IgD-negative memory B cell (primary cell): ENCODE results near the gene MYO10. TPM values are rescaled to one million over a fixed set of nuclear protein-coding genes. Genes with fewer than 3 reads are reported as not detected.
"Not testable (repeated sequence)": the region's sequence is repeated elsewhere in the genome, so short reads cannot be mapped to it uniquely, and the experiment has no call there.

Experiments
- H3K27ac Mint-ChIP-seq, 3 donors: one replicate each; pipeline ENCODE4 v1.8.0; 2020 to 2022; ENCODE audit warnings: mild to moderate bottlenecking in 3 of 3, mixed read lengths in 3 of 3, moderate library complexity in 1 of 3
- H3K27me3 Mint-ChIP-seq: one replicate; pipeline ENCODE4 v1.8.0; 2021; ENCODE audit warnings: mixed read lengths
- H3K36me3 Mint-ChIP-seq: one replicate; pipeline ENCODE4 v1.8.0; 2020; ENCODE audit warnings: mild to moderate bottlenecking, mixed read lengths
- H3K4me1 Mint-ChIP-seq, 3 donors: one replicate each; pipeline ENCODE4 v1.8.0; 2020 to 2022; ENCODE audit warnings: mixed read lengths in 3 of 3, mild to moderate bottlenecking in 1 of 3
- H3K4me3 Mint-ChIP-seq, 4 donors: one replicate each; pipeline ENCODE4 v1.8.0; 2020 to 2022; ENCODE audit warnings: mild to moderate bottlenecking in 4 of 4, mixed read lengths in 4 of 4, moderate library complexity in 3 of 4
- H3K9me3 Mint-ChIP-seq, 3 donors: one replicate each; pipeline ENCODE4 v1.8.0; 2020 to 2021; ENCODE audit warnings: mixed read lengths in 3 of 3, mild to moderate bottlenecking in 1 of 3
- polyA plus RNA-seq: library from polyadenylated mRNA; unstranded; fragments of 300-500 nt; fragmentation: Illumina TruSeq; gene quantifications from one replicate; pipeline ENCODE4 v1.2.3, GENCODE V29; 2021

The MYO10 gene
- polyA plus RNA-seq, 1 donor from 2014 or later: not detected

DNA sequence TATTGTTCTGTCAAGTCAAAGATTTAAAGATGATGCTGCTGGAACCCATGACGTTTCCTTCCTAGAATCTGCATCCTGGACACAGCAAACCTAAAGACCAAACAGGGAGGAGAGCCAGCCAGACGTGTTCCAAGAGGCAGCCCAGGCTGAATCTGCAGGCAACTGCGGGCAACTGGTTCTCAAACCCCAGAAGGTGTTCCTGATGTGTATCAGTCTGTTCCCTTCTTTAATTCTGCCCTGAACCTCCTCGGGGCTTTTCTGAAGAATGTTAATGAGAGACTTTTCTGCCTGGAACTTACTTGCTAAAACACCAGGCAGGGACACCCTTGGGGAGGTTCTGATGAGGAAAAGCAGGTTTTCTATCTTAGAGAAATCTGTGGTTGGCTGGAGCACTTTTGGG lies 186.5 kb downstream of the MYO10 start:
- H3K27ac Mint-ChIP-seq: no peak overlapping the region
- H3K27me3 Mint-ChIP-seq: peaks cover 2% of the 10 kb centered on the region
- no peaks in the 10 kb centered on the region for H3K9me3 Mint-ChIP-seq
- no peaks in the 10 kb centered on the region for H3K36me3 Mint-ChIP-seq
- no peak overlapping the region for H3K4me3 Mint-ChIP-seq
- no peaks in the 10 kb centered on the region for H3K4me1 Mint-ChIP-seq

DNA sequence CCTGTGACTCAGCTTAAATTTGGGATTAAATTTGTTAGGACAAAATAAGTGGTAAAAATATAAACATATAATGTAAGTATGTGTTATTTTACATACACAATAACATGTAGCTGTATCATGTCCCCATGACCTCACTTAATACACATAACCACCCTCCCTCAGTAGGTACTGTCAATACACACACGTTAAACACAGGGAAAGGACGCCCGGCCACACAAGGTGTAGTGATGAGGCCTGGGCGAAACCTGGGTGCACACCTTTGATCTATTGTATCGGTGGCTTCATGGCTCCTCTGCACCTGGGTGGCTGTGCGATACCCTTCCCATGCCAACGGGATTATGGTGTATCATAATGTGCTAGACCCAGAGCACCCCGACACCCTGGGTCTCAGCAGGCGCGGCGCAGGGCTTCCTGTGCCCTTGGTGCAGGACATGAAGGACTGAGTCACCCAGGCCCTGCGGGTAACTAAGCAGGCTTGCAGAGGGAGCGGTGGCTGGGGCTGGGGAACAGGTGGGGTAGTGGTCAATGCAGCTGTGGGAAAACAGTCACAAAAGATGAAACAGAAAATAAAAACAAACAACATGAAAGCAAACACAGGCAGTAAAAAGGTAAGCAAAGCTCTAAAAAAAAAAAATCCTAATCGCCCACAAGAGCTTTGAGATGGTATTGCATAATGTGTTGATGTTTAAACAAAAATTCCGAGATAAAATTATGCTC lies 191.8 kb downstream of the MYO10 start:
- no peak overlapping the region for H3K4me3 Mint-ChIP-seq
- peaks cover 2% of the 10 kb centered on the region for H3K27me3 Mint-ChIP-seq
- peaks cover 0 to 1% (median 0%) of the 10 kb centered on the region in 3 donors for H3K4me1 Mint-ChIP-seq
- H3K36me3 Mint-ChIP-seq: no peaks in the 10 kb centered on the region
- peak overlapping the region in 1 of 3 donors; percentile 39 for H3K27ac Mint-ChIP-seq
- H3K9me3 Mint-ChIP-seq: no peaks in the 10 kb centered on the region

DNA sequence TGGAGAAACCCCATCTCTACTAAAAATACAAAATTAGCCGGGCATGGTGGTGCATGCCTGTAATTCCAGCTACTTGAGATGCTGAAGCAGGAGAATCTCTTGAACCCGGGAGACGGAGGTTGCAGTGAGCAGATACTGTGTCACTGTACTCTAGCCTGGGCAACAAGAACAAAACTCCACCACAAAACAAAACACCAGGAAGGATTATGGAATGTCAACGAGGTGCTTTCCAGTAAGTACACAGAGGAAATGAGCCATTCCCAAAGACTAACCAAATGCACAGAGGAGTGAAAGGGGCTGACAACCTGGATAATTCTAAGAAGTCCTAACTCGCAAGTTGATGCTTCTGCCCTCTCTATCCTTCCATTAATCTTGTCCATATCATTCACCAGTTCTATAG lies 193.2 kb downstream of the MYO10 start:
- no peaks in the 10 kb centered on the region for H3K36me3 Mint-ChIP-seq

DNA sequence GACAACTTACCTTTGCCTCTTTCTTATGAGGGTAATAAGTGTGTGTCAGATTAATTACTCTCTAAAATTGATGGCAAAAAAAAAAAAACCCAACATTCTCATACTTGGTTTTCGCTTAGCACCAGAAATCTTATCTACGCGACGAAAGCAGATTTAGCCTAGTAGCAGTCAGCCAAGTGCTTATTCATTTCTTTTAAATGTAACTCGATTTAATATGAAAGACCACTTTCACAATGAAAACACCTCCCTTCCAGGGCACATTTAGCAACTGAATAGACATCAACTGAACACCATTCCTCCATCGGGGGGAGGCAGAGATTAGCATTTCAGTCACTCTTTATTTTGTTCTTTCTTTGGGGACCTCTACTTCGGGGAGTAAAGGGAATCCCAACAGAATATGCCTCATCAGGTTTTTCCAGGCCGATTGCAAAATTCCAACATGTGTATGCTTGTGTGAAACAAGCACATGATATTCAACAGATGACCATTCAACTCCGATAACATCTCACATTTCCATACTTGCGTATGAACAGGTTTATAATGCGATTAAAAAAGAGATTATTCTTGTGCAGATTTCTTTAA lies 195.2 kb downstream of the MYO10 start:
- Mint-ChIP-seq H3K4me3 (no peak overlapping the region), H3K27me3 (no peaks in the 10 kb centered on the region), H3K36me3 (no peaks in the 10 kb centered on the region), H3K4me1 (peaks cover 0 to 2% (median 1%) of the 10 kb centered on the region in 3 donors), H3K27ac (no peak overlapping the region), H3K9me3 (peaks cover 0 to 4% (median 0%) of the 10 kb centered on the region in 3 donors)

More for the DNA sequence above, 193.2 kb downstream of the MYO10 start:
- Mint-ChIP-seq H3K27me3 (peaks cover 2% of the 10 kb centered on the region), H3K4me1 (peaks cover 0 to 1% (median 0%) of the 10 kb centered on the region in 3 donors), H3K4me3 (no peak overlapping the region), H3K9me3 (peaks cover 0 to 2% (median 0%) of the 10 kb centered on the region in 3 donors), H3K27ac (no peak overlapping the region)

DNA sequence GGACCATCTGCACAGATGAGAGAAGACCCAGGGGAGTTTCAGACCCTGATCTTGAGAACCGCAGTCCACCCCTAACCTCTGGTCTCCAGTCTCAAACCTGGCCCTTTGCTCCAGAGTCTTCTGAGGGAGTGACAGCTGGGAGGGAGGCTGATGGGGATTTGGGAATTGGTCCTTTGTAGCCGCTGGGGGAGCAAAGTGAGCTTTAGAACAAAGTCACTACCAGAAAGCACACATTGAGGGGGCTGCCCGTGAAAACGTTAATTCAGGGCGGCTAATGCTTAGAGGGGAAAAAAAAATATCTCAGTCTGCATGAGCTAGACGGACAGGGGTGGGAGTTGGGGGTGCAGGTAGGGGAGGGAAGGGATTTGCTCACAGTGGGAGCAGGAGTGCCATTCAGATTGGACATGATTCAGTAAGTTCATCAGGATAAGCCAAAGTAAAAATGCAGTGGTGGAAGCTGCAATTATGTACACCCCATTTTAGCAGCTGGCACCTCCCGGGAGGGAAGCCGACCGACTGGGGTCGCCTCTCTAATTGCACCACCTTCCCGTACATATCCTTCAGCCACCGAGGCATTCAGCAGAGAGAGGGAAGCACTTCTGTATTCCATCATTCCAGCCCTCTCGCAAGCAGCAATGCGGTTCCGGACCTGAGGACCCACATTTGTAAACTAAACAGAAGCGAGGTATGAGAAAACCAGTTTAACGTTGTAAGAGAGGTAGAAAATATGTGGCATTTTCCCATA lies 195.8 kb downstream of the MYO10 start:
- H3K36me3 Mint-ChIP-seq: no peaks in the 10 kb centered on the region
- H3K4me3 Mint-ChIP-seq: no peak overlapping the region
- H3K27ac Mint-ChIP-seq: no peak overlapping the region
- H3K4me1 Mint-ChIP-seq: peaks cover 0 to 2% (median 1%) of the 10 kb centered on the region in 3 donors
- H3K27me3 Mint-ChIP-seq: no peaks in the 10 kb centered on the region
- peaks cover 0 to 4% (median 0%) of the 10 kb centered on the region in 3 donors for H3K9me3 Mint-ChIP-seq

DNA sequence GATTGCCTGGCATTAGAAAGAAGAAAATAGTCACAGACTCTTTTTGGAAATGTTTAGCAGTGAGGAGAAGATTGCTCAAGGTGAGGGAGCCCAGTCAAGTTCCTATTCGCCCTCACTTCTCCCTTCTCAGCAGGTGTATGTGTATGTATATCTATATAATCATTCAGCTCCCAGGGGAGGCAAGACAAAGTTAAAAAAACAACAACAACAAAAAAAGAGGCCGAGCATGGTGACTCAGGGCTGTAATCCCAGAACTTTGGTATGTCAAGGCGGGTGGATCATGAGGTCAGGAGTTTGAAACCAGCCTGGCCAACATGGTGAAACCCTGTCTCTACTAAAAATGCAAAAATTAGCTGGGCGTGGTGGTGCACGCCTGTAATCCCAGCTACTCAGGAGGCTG lies 197.7 kb downstream of the MYO10 start:
- H3K4me1 Mint-ChIP-seq, H3K9me3 Mint-ChIP-seq, H3K27ac Mint-ChIP-seq, H3K27me3 Mint-ChIP-seq, H3K4me3 Mint-ChIP-seq, H3K36me3 Mint-ChIP-seq: not testable (repeated sequence)

DNA sequence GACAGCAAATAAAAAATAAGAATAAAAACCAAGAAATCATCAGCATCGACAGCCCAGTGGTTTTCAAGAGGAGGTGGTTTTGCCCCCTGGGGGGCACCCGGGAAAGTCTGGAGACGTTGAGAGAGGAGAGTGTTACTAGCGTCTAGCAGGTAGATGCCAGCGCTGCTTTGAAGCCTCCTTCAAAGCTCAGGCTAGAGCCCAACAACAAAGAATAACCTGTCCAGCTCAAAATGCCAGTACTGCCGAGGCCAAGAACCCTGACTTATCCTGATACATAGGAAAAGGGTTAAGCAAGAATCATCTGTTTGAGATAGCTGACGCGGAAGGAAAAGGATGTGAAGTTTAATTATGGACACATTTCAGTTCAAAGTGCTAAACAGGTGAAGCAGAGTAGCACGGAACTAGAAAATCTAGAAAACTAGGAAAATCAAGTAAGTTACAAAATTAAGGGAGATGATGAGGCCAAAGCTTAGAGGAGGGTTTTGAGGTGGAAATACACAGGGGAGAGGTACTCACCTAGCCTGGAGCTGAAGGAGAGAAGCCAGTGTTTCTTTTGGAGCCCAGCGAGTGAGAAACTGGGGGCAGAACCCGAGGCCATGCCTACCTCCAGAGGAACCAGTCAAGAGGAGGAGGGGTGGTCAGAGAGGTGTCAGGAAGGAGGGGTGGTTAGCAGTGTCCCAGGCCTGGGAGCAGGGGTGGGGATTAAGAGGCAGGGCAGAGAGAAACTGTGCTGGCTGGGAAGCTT lies 198.3 kb downstream of the MYO10 start:
- no peaks in the 10 kb centered on the region for H3K36me3 Mint-ChIP-seq
- H3K9me3 Mint-ChIP-seq: peaks cover 0 to 4% (median 3%) of the 10 kb centered on the region in 3 donors
- H3K4me3 Mint-ChIP-seq: no peak overlapping the region
- H3K27ac Mint-ChIP-seq: no peak overlapping the region
- H3K4me1 Mint-ChIP-seq: peaks cover 0 to 2% (median 1%) of the 10 kb centered on the region in 3 donors
- H3K27me3 Mint-ChIP-seq: peaks cover 2% of the 10 kb centered on the region

DNA sequence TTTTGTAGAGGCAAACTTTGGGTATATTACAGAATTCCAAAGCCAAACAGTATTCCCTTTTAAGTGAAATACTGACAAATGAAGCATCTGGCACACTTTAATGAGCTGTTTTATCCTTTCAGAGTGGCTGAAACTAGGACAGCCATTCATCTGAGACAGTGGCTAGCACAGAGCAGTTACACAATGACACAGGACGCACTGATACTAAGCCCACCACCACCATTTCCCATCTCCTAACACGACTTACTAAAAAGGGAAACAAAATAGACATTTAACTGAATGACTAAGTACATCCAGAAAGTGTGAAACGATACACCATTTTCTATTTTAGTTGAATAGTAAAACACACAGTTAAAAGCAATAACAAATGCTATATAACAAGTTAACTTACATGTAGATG lies 198.9 kb downstream of the MYO10 start:
- Mint-ChIP-seq H3K9me3 (peaks cover 0 to 4% (median 3%) of the 10 kb centered on the region in 3 donors), H3K27me3 (peaks cover 2% of the 10 kb centered on the region), H3K4me3 (no peak overlapping the region), H3K36me3 (no peaks in the 10 kb centered on the region), H3K4me1 (peaks cover 0 to 2% (median 1%) of the 10 kb centered on the region in 3 donors), H3K27ac (no peak overlapping the region)

DNA sequence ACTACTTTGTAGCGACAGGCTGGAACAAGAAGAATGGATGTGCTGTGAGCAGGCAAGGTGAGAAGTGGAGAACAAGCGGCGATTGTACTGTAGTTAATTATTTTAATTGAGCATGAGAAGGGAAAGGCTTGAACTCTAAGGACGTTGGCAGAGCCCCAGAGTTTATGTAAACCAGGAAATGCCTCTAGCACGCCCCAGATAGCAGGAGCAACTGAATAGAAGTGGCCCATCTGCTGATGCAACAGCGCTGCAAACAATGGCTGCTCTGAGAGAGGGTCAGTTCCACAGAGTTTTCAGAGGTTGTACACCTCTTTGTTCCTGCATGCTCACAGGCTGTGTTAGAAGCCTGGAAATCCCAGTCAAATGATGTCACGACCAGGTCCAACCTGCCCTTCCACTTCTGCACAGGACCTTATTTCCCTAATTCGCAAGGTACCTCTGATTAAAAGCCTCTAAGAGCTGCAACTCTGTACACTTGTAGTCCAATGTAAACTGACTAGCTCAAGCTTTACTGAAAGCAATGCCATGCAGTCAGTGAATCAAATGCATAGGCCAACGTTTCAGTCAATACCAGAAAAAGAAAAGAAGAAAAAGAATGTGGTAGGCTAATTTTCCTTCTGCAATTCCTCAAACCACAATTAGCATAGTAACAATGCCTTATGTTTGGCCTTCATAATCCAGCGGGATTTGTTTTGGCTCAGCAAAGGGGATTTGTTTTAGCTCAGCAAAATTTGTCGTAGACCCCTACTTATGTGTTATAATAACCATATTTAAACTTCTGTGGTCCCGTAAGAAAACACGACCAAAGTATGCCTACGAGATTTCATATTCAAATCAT lies 199.7 kb downstream of the MYO10 start:
- no peak overlapping the region for H3K4me3 Mint-ChIP-seq
- H3K27ac Mint-ChIP-seq: no peak overlapping the region
- peaks cover 0 to 4% (median 3%) of the 10 kb centered on the region in 3 donors for H3K9me3 Mint-ChIP-seq
- peaks cover 2% of the 10 kb centered on the region for H3K27me3 Mint-ChIP-seq
- H3K4me1 Mint-ChIP-seq: peaks cover 0 to 2% (median 1%) of the 10 kb centered on the region in 3 donors
- H3K36me3 Mint-ChIP-seq: no peaks in the 10 kb centered on the region

DNA sequence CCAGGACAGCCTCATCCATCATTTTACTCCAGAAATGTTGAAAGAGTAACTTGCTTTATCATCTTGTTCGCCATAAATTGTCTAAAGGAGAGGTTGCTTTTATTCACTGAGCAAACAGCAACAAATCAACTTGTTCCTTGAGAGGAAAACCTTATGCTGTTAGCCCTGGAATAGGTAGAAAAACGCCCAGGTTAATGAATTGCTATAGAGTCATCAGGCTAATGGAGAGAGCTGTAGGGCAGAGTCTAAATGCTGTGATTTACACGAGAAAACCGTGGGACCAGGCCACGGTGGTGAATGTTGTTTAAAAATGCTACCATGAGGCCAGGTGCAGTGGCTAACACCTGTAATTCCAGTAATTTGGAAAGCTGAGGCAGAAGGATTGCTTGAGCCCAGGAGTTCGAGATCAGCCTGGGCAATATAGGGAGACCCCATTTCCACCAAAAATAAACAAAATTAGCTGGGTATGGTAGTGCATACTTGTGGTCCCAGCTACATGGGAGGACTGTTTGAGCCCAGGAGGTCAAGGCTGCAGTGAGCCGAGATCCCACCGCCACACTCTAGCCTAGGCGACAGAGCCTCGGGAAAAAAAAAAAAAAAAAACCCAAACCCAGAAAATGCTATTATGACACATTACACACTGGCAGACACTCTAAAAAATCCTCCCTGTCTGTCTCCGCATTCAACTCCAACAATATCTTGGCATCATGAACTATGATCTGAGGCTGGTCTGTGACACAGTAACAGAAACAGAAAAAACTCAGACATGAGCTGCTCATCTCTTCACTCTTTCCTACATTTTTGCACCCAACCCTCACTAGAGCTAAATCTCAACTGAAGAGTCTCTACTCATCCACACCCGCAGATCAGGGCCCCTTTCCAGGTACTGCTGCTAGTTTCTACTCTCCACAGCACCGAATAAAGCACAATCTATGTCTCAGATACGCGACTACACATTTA lies 200.7 kb downstream of the MYO10 start:
- Mint-ChIP-seq H3K27ac (no peak overlapping the region), H3K36me3 (no peaks in the 10 kb centered on the region), H3K9me3 (peaks cover 0 to 4% (median 4%) of the 10 kb centered on the region in 3 donors), H3K4me1 (peaks cover 0 to 2% (median 0%) of the 10 kb centered on the region in 3 donors), H3K4me3 (no peak overlapping the region), H3K27me3 (peaks cover 4% of the 10 kb centered on the region)

DNA sequence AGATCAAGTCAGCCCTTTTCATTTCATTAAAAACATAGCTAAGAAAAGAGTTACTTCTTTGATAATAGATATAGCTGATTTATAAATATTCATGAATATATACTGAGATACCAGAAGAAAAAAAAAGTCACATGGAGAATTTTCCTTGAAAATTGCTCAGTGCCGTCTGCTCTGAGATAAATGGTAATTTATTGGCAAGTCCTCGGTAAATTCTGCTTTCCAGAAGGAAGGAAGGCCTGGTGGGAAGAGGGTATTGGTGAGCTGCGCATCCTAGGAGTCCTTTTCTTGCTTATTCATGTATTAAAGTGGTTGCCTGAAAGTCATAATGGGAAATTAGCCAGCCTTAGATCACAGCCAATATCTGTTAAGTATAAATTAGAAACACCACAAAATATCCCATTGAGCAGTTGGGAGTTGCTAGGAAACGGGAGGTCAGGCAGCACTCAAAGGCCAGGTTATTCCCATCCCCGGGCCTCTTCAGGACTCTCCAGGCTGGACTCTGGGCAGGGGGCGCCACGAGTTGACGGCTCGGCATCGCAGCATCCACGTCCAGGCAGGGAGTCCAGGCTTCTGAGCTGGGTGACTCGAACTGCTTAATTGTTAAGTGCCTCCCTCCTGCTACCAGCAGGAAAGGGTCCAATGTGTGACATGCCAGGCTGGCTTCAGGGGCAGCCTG lies 202.6 kb downstream of the MYO10 start:
- Mint-ChIP-seq H3K27me3 (peaks cover 4% of the 10 kb centered on the region), H3K9me3 (peaks cover 0 to 4% (median 4%) of the 10 kb centered on the region in 3 donors), H3K36me3 (no peaks in the 10 kb centered on the region), H3K27ac (no peak overlapping the region), H3K4me3 (no peak overlapping the region), H3K4me1 (peaks cover 0 to 2% (median 1%) of the 10 kb centered on the region in 3 donors)

DNA sequence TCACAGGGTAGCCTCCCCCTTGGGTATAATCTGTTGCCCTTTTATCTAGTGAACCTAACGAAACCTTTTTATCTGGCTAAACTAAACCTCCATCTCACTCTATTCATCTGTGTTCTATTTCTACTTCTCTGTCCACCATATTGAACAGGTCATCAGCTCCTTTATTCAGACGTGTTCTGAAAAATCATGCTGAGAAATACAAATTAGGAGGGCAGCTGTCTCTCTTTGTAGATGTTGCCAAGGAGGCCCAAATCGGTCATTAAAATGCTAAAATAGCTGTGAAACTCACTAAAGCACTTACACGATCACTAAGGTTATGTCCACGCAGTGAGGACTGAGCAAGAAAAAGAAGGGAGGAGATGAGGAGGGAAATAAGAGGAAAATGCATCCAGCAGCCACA lies 203.7 kb downstream of the MYO10 start:
- H3K4me3 Mint-ChIP-seq: no peak overlapping the region
- H3K27ac Mint-ChIP-seq: no peak overlapping the region
- peaks cover 0 to 8% (median 0%) of the 10 kb centered on the region in 3 donors for H3K4me1 Mint-ChIP-seq
- peaks cover 7% of the 10 kb centered on the region for H3K27me3 Mint-ChIP-seq
- H3K9me3 Mint-ChIP-seq: peaks cover 0 to 4% (median 0%) of the 10 kb centered on the region in 3 donors
- no peaks in the 10 kb centered on the region for H3K36me3 Mint-ChIP-seq
